ENCODE data around the gene SPAG6. TPM values are rescaled to one million over a fixed set of nuclear protein-coding genes. Genes with fewer than 3 reads are reported as not detected.

SPAG6 gene
- total and polyA plus RNA-seq, 5 donors, result 0.05 to 0.09 TPM; not detected in 3

DNA sequence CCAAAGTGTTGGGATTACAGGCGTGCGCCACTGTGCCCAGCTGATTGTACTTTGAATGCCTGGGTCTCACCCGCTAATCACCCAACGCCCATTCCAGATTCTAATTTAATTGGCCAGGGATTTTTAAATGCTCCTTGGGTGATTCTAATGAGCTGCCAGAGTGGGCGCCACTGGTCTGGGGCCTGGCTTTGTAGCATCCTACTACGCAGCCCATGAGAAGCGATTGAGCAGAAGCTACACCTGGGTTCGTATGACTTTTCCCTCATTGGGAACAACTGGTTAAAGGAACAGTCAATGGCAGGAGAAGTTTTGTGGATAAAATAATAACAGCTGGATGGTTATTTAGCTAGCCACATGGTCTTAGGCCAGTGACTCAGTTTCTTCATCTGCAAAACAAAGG lies 108.0 kb downstream of the SPAG6 start:
- H3K4me1 ChIP-seq (ENCODE audit: control insufficient read depth, insufficient read depth, low read length), result no peaks in the 10 kb centered on the region
- no peak overlapping the region for H3K27ac ChIP-seq (ENCODE audit: low read length)
- no peaks in the 10 kb centered on the region for H3K27me3 ChIP-seq (ENCODE audit: control insufficient read depth, insufficient read depth)
- WGBS, result 96% methylated on average over 8 of the region's 8 CpGs
- no peak overlapping the region for H3K4me3 ChIP-seq (ENCODE audit: low read length)
- no peak for DNase-seq
- intact Hi-C loops (cut with DNase I), result no loop called here
- no peak for ATAC-seq
- no peaks in the 10 kb centered on the region for H3K9me3 ChIP-seq (ENCODE audit: control insufficient read depth, low read length)

DNA sequence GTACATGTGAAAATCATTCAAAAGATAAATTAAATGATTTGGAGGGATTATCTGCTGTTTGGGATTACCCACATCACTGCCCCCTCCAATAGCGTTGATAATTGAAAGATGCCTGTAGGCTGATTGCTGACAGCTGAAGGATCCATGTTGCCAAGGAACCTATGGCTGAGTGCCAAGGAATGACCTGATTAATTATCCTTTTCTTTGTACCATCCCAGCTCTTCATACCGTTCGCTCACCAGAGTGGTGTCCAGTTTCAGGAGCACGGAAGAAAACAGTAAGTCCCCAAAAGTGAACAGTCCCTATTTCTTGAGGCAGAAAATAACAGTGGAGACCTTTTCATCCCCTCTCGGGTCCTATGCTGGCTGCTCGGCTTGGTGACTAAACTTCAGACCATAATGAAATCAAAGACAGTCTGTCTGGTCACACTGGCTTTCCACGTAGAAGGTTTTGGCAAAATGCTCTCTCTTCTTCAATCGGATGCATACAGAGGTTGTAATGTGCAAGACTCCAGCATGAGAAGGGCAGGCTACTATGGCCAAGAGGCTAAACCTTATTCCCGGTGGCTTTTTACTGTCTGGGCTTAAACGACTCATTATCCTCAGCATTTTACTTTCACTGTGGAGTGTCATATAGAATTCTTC lies 108.8 kb downstream of the SPAG6 start:
- ATAC-seq, result no peak
- Histone ChIP-seq H3K27ac (ENCODE audit: low read length) (no peak overlapping the region), H3K4me3 (ENCODE audit: low read length) (no peak overlapping the region), H3K27me3 (ENCODE audit: control insufficient read depth, insufficient read depth) (no peaks in the 10 kb centered on the region), H3K4me1 (ENCODE audit: control insufficient read depth, insufficient read depth, low read length) (no peaks in the 10 kb centered on the region), H3K9me3 (ENCODE audit: control insufficient read depth, low read length) (no peaks in the 10 kb centered on the region)
- WGBS, result 45% methylated on average over 10 of the region's 10 CpGs
- no peak for DNase-seq
- intact Hi-C loops (cut with DNase I), result no loop called here

DNA sequence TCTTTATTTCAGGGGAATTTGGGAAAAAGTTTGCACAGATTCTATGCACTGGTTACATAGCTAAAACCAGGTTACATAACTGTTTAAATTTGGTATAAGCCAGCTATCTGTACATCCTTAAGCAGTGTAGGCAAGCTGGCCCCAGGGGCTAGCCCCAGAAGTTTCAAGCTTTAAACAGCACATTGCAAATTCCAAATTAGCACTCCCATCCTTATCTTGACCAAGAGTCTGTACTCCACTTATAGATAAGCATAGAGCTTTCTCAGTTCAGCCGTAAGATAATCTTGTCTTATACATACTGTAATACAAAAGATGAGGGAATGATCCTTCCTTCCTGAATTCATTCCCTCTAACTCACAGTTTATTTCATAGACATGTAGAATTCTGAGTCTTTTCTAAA lies 109.3 kb downstream of the SPAG6 start:
- Histone ChIP-seq H3K27me3 (ENCODE audit: control insufficient read depth, insufficient read depth) (no peaks in the 10 kb centered on the region), H3K4me1 (ENCODE audit: control insufficient read depth, insufficient read depth, low read length) (no peaks in the 10 kb centered on the region), H3K4me3 (ENCODE audit: low read length) (no peak overlapping the region), H3K27ac (ENCODE audit: low read length) (no peak overlapping the region), H3K9me3 (ENCODE audit: control insufficient read depth, low read length) (no peaks in the 10 kb centered on the region)
- WGBS, result 42% methylated on average over 1 of the region's 1 CpG
- ATAC-seq (no peak), DNase-seq (no peak)
- intact Hi-C loops (cut with DNase I), result no loop called here

DNA sequence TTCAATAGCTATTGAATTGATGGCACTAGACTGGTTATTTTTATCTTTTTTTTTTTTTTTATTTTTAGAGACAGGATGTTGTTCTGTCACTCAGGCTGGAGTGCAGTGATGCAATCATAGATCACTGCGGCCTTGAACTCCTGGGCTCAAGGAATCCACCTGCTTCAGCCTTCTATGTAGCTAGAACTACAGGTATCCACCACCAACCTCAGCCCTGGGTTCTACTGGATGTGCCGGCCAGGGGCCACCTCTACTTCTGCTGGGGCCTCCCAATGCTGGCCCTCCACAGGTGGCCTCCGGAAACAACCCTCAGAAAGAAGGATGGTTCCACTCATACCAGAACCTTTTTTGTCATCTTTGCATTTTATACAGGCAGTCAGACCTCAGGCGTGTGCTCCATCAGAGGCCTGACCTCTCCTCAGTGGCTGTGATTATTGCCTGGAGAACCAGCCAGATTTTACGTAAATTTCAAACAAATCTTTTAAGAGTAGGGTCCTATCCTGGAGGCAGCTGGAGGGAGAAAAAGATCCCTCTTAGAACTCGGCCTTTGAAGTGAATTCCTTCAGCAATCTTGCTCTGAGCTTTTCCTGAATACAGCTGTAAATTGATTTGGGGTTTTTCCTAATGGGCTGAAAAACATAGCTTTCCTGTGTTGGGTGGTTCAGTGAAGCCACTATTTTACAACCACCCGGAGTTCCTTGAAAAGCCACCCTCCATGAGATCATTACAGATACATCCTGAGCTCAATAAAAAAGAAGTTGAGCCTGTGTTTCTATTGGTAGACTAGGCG lies 110.0 kb downstream of the SPAG6 start:
- WGBS, result 84% methylated on average over 8 of the region's 8 CpGs
- ATAC-seq (no peak), DNase-seq (no peak)
- Histone ChIP-seq H3K9me3 (ENCODE audit: control insufficient read depth, low read length) (no peaks in the 10 kb centered on the region), H3K27ac (ENCODE audit: low read length) (no peak overlapping the region), H3K4me3 (ENCODE audit: low read length) (no peak overlapping the region), H3K27me3 (ENCODE audit: control insufficient read depth, insufficient read depth) (no peaks in the 10 kb centered on the region), H3K4me1 (ENCODE audit: control insufficient read depth, insufficient read depth, low read length) (no peaks in the 10 kb centered on the region)
- intact Hi-C loops (cut with DNase I), result no loop called here

DNA sequence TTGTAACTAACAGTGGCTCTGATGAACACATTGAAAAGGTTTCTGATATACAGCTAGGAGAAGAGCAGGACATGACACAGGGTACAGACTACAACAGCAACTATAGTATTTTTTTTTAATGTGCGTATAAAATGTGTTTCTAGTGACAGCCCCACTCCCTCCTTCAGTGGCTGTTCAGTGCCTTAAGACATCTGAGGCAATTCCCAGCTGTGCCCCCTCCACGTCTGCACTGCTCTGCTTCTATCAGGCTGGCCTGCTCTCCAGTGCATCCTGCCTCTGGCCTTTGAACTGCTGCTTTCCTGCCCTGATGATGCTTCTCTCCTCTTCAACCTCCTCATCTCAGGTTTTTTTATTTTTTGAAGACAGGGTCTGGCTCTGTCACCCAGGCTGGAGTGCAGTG lies 111.2 kb downstream of the SPAG6 start:
- no peaks in the 10 kb centered on the region for H3K27me3 ChIP-seq (ENCODE audit: control insufficient read depth, insufficient read depth)
- H3K4me1 ChIP-seq (ENCODE audit: control insufficient read depth, insufficient read depth, low read length), result no peaks in the 10 kb centered on the region
- intact Hi-C loops (cut with DNase I), result no loop called here
- DNase-seq (no peak), ATAC-seq (no peak)
- no peak overlapping the region for H3K27ac ChIP-seq (ENCODE audit: low read length)
- H3K4me3 ChIP-seq (ENCODE audit: low read length), result no peak overlapping the region
- 91% methylated on average over 2 of the region's 2 CpGs for whole genome bisulfite sequencing
- H3K9me3 ChIP-seq (ENCODE audit: control insufficient read depth, low read length), result no peaks in the 10 kb centered on the region

DNA sequence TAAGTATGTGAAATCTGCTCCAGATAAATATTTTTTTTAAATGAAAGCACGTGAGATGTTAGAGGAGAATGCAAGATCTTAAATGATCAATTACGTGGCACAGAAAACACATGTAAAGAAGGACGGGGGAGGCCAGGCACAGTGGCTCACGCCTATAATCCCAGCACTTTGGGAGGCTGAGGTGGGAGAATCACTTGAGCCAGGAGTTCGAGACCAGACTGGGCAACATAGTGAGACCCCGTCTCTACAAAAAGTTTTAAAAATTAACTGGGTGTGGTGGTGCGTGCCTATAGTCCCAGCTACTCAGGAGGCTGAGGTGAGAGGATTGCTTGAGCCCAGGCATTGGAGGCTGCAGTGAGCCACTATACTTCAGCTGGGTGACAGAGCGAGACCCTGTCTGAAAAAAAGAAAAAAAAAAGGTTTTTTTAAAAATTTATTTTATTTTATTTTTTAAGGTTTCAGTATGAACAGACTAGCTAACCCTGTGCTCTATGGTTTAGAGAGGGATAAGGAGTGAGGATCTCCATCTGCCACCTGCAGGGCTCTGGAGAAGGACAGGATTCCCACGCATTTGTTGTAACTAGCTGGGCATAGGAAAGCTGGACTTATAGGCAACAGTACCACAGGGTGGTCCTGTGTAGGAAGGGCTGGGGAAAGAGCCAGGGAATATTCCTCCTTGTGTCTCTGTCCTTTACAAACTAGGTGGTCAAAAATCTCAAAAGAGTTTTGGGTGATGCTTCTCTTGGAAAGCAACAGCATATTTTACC lies 113.2 kb downstream of the SPAG6 start:
- DNase-seq, result no peak
- no peak overlapping the region for H3K4me3 ChIP-seq (ENCODE audit: low read length)
- H3K27ac ChIP-seq (ENCODE audit: low read length), result no peak overlapping the region
- intact Hi-C loops (cut with DNase I), result no loop called here
- ATAC-seq, result no peak
- no peaks in the 10 kb centered on the region for H3K4me1 ChIP-seq (ENCODE audit: control insufficient read depth, insufficient read depth, low read length)
- H3K27me3 ChIP-seq (ENCODE audit: control insufficient read depth, insufficient read depth), result no peaks in the 10 kb centered on the region
- H3K9me3 ChIP-seq (ENCODE audit: control insufficient read depth, low read length), result no peaks in the 10 kb centered on the region
- WGBS, result 93% methylated on average over 9 of the region's 9 CpGs

DNA sequence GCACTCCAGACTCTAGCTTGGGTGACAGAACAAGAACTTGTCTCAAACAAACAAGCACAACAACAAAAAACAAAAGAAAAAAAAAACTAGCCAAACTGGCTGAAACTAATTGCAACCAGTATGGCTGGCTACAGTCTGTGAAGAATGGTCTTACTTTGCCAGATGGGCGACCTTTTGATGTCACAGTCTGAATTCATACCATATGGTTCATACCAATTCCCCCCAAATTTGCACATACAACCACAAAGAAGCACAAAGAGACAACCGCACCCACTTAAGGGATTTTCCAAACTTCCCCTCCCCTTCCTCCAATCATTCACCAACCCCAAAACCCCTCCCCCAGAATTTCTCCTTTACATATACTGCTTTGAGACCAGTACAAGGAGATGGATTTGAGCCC lies 114.2 kb downstream of the SPAG6 start:
- Histone ChIP-seq H3K4me1 (ENCODE audit: control insufficient read depth, insufficient read depth, low read length) (no peaks in the 10 kb centered on the region), H3K27ac (ENCODE audit: low read length) (no peak overlapping the region), H3K4me3 (ENCODE audit: low read length) (no peak overlapping the region), H3K9me3 (ENCODE audit: control insufficient read depth, low read length) (no peaks in the 10 kb centered on the region), H3K27me3 (ENCODE audit: control insufficient read depth, insufficient read depth) (no peaks in the 10 kb centered on the region)
- ATAC-seq (no peak), DNase-seq (no peak)
- intact Hi-C loops (cut with DNase I), result no loop called here
- WGBS, result 98% methylated on average over 2 of the region's 2 CpGs

DNA sequence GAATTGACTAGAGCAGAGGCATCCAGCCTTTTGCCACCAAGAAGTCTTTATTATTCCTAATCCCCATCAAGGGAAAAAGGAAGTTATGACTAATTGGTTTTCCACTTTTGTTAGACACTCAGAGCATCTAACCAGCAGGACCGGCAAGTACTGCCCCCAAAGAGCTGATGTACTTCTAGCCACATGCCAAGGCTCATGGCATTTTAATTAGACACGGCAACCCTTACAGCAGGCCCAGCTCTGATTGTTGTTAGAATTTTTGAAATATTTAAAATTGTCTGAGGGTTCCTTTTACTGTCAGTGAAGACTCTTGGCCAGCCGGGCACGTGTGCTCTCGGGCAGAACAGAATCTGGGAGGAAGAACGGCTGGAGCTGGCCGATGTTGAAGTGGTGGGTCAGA lies 114.8 kb downstream of the SPAG6 start:
- DNase-seq (no peak), ATAC-seq (no peak)
- no peaks in the 10 kb centered on the region for H3K27me3 ChIP-seq (ENCODE audit: control insufficient read depth, insufficient read depth)
- WGBS, result 89% methylated on average over 7 of the region's 7 CpGs
- intact Hi-C loops (cut with DNase I), result no loop called here
- no peak overlapping the region for H3K4me3 ChIP-seq (ENCODE audit: low read length)
- H3K4me1 ChIP-seq (ENCODE audit: control insufficient read depth, insufficient read depth, low read length), result no peaks in the 10 kb centered on the region
- no peaks in the 10 kb centered on the region for H3K9me3 ChIP-seq (ENCODE audit: control insufficient read depth, low read length)
- no peak overlapping the region for H3K27ac ChIP-seq (ENCODE audit: low read length)

DNA sequence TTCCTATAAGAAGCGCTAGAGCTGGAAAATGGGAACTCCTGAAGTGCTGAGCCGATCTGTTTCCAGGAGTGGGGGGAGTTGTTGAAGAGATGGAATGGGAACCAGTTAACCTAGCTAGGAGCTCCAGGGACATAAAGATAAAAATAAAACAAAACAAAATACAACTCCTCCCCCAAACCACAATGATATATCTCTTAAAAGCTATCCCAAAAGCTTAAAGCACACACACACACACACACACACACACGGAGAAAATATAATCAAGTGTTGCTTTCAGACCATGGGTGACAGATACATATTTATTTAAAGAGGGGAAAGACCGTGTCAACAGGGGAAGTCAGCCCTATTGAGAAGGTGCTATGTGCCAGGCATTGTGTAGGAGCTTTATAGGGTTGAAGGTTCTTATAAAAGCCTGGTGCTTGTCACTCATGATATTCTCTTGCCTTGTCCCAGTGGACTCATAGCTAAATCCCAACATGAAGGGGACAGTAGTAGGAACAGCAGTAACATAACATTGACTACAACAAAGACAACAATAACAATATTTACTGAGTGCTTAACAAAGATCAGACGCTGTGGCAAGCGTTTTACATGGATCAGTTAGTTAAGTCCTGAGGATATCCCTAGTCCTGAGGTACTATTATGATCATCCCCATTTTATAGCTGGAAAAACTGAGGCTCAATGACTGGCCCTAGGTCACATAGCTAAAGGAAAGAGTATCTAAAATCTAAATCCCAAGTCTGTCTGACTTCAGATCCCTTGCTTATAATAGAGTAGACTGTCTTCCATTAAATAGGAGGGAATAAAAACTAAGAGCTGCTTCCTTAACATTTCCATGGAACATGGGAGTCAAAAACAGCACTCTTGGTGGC lies 115.5 kb downstream of the SPAG6 start:
- Histone ChIP-seq H3K4me3 (ENCODE audit: low read length) (no peak overlapping the region), H3K9me3 (ENCODE audit: control insufficient read depth, low read length) (no peaks in the 10 kb centered on the region), H3K4me1 (ENCODE audit: control insufficient read depth, insufficient read depth, low read length) (no peaks in the 10 kb centered on the region), H3K27ac (ENCODE audit: low read length) (no peak overlapping the region), H3K27me3 (ENCODE audit: control insufficient read depth, insufficient read depth) (no peaks in the 10 kb centered on the region)
- 92% methylated on average over 6 of the region's 6 CpGs for WGBS
- DNase-seq (no peak), ATAC-seq (no peak)
- intact Hi-C loops (cut with DNase I), result no loop called here

DNA sequence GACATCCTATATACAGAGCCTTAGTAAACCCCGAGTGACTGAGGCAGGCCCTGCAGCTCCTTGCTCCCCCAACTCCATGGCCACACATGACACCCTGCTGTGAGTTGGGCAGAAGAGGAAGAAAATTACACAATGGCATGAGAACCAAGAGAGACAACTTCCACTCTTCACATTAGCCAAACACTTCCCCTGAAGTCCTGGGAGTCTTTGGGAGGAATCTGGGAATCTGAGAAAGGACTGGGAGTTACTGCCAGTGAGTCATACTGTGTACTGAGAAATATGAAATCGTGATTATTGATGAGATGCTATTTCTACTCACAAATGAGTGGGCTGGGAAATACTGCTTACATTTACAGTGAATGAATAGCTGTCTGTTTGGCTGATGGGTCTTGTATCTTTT lies 116.6 kb downstream of the SPAG6 start:
- intact Hi-C loops (cut with DNase I), result no loop called here
- no peak for DNase-seq
- no peaks in the 10 kb centered on the region for H3K9me3 ChIP-seq (ENCODE audit: control insufficient read depth, low read length)
- no peaks in the 10 kb centered on the region for H3K27me3 ChIP-seq (ENCODE audit: control insufficient read depth, insufficient read depth)
- H3K4me3 ChIP-seq (ENCODE audit: low read length), result no peak overlapping the region
- WGBS, result 80% methylated on average over 2 of the region's 2 CpGs
- ATAC-seq, result no peak
- H3K4me1 ChIP-seq (ENCODE audit: control insufficient read depth, insufficient read depth, low read length), result no peaks in the 10 kb centered on the region
- no peak overlapping the region for H3K27ac ChIP-seq (ENCODE audit: low read length)
